ENCODE data around the gene C14orf93. TPM values are rescaled to one million over a fixed set of nuclear protein-coding genes. Genes with fewer than 3 reads are reported as not detected.

The C14orf93 gene
- total RNA-seq, 1 experiment from 2014 or later, result 8.2 TPM

- DNase-seq, result no peak
- H3T11ph ChIP-seq (ENCODE audit: low read length), result no peak overlapping the region
- H3K23ac ChIP-seq (ENCODE audit: insufficient read length, low read depth, low read length), result no peak overlapping the region
- H3K14ac ChIP-seq (ENCODE audit: insufficient read depth, low read length), result no peak overlapping the region
- no peak overlapping the region for H4K8ac ChIP-seq (replicated peaks; ENCODE audit: insufficient read length, low read depth, low read length)
- no peaks in the 10 kb centered on the region for H3K79me1 ChIP-seq (ENCODE audit: insufficient read depth, low read depth, low read length, poor library complexity, severe bottlenecking)
- H3K4me2 ChIP-seq (ENCODE audit: insufficient read depth, insufficient read length, low read length), result peak overlapping the region; percentile 96
- no peak overlapping the region for H2BK120ac ChIP-seq (ENCODE audit: low read depth, low read length, poor library complexity, severe bottlenecking)
- H3K79me2 ChIP-seq (ENCODE audit: insufficient read depth, low read length), result 0 out of 2 replicates have a peak, but pooled peaks cover 2% of the 10 kb centered on the region
- no peak overlapping the region for H4K91ac ChIP-seq (ENCODE audit: insufficient read length, low read depth, low read length)
- no peak overlapping the region for H3K27ac ChIP-seq (ENCODE audit: insufficient read length, low read depth, low read length)
- H2AFZ ChIP-seq (ENCODE audit: low read length), result no peak overlapping the region
- no peak overlapping the region for H4K5ac ChIP-seq (ENCODE audit: insufficient read length, low read depth, low read length)
- H3K18ac ChIP-seq (ENCODE audit: insufficient read length, low read depth, low read length), result no peak overlapping the region
- WGBS (ENCODE audit: extremely low coverage, insufficient read length, low lambda C conversion rate), result no CpG with 5 or more reads among the region's 8 CpGs
- Mint-ChIP-seq H3K9me3 (peaks cover 0 to 8% of the 10 kb centered on the region in 2 experiments; a peak in 2 of 5 replicates), H3K27me3 (ENCODE audit: low read depth) (no peaks in the 10 kb centered on the region; the same call in 1 of the 2 replicates), H3K4me1 (peaks cover 42 to 44% of the 10 kb centered on the region in 2 experiments), H3K36me3 (ENCODE audit: insufficient read depth in 1 of 3, low read depth in 3 of 3) (peaks cover 17 to 55% (median 53%) of the 10 kb centered on the region in 3 experiments; a peak in 6 of 7 replicates), H3K27ac (peak overlapping the region in 2 of 3 experiments; percentile 14 to 85; a peak in 4 of 7 replicates), H3K4me3 (peak overlapping the region; percentile 76; a peak in 4 of 5 replicates)
- peaks cover 20% of the 10 kb centered on the region for H3K4me1 ChIP-seq (ENCODE audit: insufficient read depth, low read length)
- TF ChIP-seq CTCF (conservative IDR thresholded peaks at IDR 0.05), result no peak
- no peak overlapping the region for H2BK15ac ChIP-seq (ENCODE audit: low read depth, low read length)
- H2AK5ac ChIP-seq (ENCODE audit: insufficient read length, low read length), result no peak overlapping the region
- H2BK5ac ChIP-seq (ENCODE audit: insufficient read length, low read length), result no peak overlapping the region
- no peak overlapping the region for H3K56ac ChIP-seq (ENCODE audit: insufficient read length, low read depth, low read length)
- H4K20me1 ChIP-seq (ENCODE audit: control insufficient read depth, insufficient read depth, insufficient read length), result peaks cover 3% of the 10 kb centered on the region
- no peak overlapping the region for H2BK20ac ChIP-seq (ENCODE audit: low read depth, low read length, poor library complexity, severe bottlenecking)
- H2BK12ac ChIP-seq (ENCODE audit: insufficient read length, low read depth, low read length), result no peak overlapping the region
- H3K27me3 ChIP-seq (ENCODE audit: insufficient read depth, low read length), result no peaks in the 10 kb centered on the region
- H3K9ac ChIP-seq (ENCODE audit: extremely low read depth, insufficient read length, low read length), result peak overlapping the region; percentile 12
- no peaks in the 10 kb centered on the region for H3K9me3 ChIP-seq (ENCODE audit: control insufficient read depth, low read depth, low read length)
- H3K23me2 ChIP-seq (ENCODE audit: insufficient read length, low read depth, low read length, poor library complexity, severe bottlenecking), result peaks cover 17% of the 10 kb centered on the region
- H3K4ac ChIP-seq (ENCODE audit: low read depth, low read length), result no peak overlapping the region
Measured at GRCh38 chr14:22979748-22980392, 30.1 kb downstream of the C14orf93 start.

All from H9 (cell line).